Measurements from ENCODE around the gene SRRM2.

The SRRM2 gene

GRCh38 chr16:2756288-2757015, 4.0 kb downstream of the SRRM2 start:
- TF ChIP-seq POLR2AphosphoS5 (IDR thresholded peaks at IDR 0.05; ENCODE audit: low read depth, low read length): no peak
- no peak for TF ChIP-seq POLR2A (IDR thresholded peaks at IDR 0.05; ENCODE audit: low read depth, low read length)
- no peak for TF ChIP-seq TAF1 (IDR thresholded peaks at IDR 0.05; ENCODE audit: borderline replicate concordance, low read depth, low read length)
- no peak for FAIRE-seq
- DNase-seq (ENCODE audit: insufficient read length): no peak

GRCh38 chr16:2757344-2757743, 4.9 kb downstream of the SRRM2 start:
- TF ChIP-seq POLR2AphosphoS5 (IDR thresholded peaks at IDR 0.05; ENCODE audit: low read depth, low read length) (no peak), POLR2A (IDR thresholded peaks at IDR 0.05; ENCODE audit: low read depth, low read length) (no peak), TAF1 (IDR thresholded peaks at IDR 0.05; ENCODE audit: borderline replicate concordance, low read depth, low read length) (no peak)
- DNase-seq (ENCODE audit: insufficient read length) (no peak), FAIRE-seq (no peak)

- TF ChIP-seq POLR2A (IDR thresholded peaks at IDR 0.05; ENCODE audit: low read depth, low read length) (no peak), TAF1 (IDR thresholded peaks at IDR 0.05; ENCODE audit: borderline replicate concordance, low read depth, low read length) (no peak), POLR2AphosphoS5 (IDR thresholded peaks at IDR 0.05; ENCODE audit: low read depth, low read length) (no peak)
- FAIRE-seq (no peak), DNase-seq (ENCODE audit: insufficient read length) (no peak)
These were observed 9.0 kb downstream of the SRRM2 start for GRCh38 chr16:2761472-2761871.

DNA sequence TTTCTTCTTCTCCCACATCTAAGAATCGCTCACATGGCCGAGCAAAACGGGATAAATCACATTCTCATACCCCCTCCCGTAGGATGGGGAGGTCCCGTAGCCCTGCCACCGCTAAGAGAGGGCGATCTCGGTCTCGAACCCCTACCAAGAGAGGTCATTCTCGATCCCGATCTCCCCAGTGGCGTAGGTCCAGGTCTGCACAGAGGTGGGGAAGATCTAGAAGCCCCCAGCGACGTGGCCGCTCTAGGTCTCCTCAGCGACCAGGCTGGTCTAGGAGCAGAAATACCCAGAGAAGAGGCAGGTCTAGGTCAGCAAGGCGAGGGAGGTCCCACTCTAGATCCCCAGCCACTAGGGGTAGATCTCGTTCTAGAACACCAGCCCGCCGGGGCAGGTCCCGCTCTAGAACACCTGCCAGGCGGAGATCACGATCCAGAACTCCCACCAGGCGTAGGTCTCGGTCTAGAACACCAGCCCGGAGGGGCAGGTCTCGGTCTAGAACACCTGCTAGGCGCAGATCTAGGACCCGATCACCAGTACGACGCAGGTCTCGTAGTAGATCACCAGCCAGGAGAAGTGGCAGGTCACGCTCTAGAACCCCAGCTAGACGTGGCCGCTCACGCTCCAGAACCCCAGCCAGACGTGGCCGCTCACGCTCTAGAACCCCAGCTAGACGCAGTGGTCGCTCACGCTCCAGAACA, 9.6 kb downstream of the SRRM2 start:
- TF ChIP-seq POLR2A (IDR thresholded peaks at IDR 0.05; ENCODE audit: low read depth, low read length) (peak; percentile 1; the same call in 1 of the 2 replicates), POLR2AphosphoS5 (IDR thresholded peaks at IDR 0.05; ENCODE audit: low read depth, low read length) (no peak), TAF1 (IDR thresholded peaks at IDR 0.05; ENCODE audit: borderline replicate concordance, low read depth, low read length) (no peak)
- DNase-seq (ENCODE audit: insufficient read length): no peak
- FAIRE-seq: no peak

DNA sequence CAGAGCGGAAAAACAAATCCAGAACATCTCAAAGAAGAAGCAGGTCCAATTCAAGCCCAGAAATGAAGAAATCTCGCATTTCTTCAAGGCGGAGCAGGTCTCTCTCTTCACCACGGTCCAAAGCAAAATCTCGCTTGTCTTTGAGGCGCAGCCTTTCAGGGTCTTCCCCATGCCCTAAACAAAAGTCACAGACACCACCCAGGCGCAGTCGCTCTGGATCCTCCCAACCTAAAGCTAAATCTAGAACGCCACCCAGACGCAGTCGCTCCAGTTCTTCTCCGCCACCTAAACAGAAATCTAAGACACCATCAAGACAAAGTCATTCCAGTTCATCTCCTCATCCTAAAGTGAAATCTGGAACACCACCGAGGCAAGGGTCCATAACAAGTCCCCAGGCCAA, 10.3 kb downstream of the SRRM2 start:
- DNase-seq (ENCODE audit: insufficient read length): no peak
- no peak for FAIRE-seq
- no peak for TF ChIP-seq POLR2A (IDR thresholded peaks at IDR 0.05; ENCODE audit: low read depth, low read length)
- TF ChIP-seq POLR2AphosphoS5 (IDR thresholded peaks at IDR 0.05; ENCODE audit: low read depth, low read length): no peak
- TF ChIP-seq TAF1 (IDR thresholded peaks at IDR 0.05; ENCODE audit: borderline replicate concordance, low read depth, low read length): no peak

- no peak for FAIRE-seq
- no peak for TF ChIP-seq POLR2A (IDR thresholded peaks at IDR 0.05; ENCODE audit: low read depth, low read length)
- TF ChIP-seq TAF1 (IDR thresholded peaks at IDR 0.05; ENCODE audit: borderline replicate concordance, low read depth, low read length): no peak
- no peak for TF ChIP-seq POLR2AphosphoS5 (IDR thresholded peaks at IDR 0.05; ENCODE audit: low read depth, low read length)
These were observed 10.7 kb downstream of the SRRM2 start for GRCh38 chr16:2763173-2763572.

DNA sequence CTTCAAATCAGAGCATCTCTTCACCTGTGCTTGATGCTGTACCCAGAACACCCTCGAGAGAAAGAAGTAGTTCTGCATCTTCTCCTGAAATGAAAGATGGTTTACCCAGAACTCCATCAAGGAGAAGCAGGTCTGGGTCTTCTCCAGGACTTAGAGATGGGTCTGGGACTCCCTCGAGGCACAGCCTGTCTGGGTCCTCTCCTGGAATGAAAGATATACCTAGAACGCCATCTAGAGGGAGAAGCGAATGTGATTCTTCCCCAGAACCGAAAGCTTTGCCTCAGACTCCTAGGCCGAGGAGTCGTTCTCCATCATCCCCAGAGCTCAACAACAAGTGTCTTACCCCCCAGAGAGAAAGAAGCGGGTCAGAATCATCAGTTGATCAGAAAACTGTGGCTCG, 12.3 kb downstream of the SRRM2 start:
- TF ChIP-seq TAF1 (IDR thresholded peaks at IDR 0.05; ENCODE audit: borderline replicate concordance, low read depth, low read length) (no peak), POLR2AphosphoS5 (IDR thresholded peaks at IDR 0.05; ENCODE audit: low read depth, low read length) (peak; percentile 29; the same call in 1 of the 2 replicates), POLR2A (IDR thresholded peaks at IDR 0.05; ENCODE audit: low read depth, low read length) (0 out of 2 replicates have a peak, but pooled peaks have one; percentile 31)

More at GRCh38 chr16:2763173-2763572, 10.7 kb downstream of the SRRM2 start:
- DNase-seq (ENCODE audit: insufficient read length): no peak

DNA sequence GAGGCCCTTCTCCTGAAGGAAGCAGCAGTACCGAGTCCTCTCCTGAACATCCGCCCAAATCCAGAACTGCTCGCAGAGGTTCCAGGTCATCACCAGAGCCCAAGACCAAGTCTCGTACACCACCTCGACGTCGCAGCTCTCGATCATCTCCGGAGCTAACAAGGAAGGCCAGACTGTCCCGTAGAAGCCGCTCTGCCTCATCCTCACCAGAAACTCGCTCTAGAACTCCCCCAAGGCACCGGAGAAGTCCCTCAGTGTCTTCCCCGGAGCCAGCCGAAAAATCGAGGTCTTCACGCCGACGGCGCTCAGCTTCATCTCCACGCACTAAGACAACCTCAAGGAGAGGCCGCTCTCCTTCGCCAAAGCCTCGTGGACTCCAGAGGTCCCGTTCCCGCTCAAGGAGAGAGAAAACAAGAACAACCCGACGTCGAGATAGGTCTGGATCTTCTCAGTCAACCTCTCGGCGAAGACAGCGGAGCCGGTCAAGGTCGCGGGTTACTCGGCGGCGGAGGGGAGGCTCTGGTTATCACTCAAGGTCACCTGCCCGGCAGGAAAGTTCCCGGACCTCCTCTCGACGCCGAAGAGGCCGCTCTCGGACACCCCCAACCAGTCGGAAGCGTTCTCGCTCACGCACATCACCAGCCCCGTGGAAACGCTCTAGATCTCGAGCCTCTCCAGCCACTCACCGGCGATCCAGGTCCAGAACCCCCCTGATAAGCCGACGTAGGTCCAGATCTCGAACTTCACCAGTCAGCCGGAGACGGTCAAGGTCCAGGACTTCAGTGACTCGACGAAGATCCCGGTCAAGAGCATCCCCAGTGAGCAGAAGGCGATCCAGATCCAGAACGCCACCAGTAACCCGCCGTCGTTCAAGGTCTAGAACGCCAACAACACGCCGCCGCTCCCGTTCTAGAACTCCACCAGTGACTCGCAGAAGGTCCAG, 13.3 kb downstream of the SRRM2 start:
- FAIRE-seq: no peak
- DNase-seq (ENCODE audit: insufficient read length): no peak
- TF ChIP-seq POLR2AphosphoS5 (IDR thresholded peaks at IDR 0.05; ENCODE audit: low read depth, low read length) (no peak; the same call in 1 of the 2 replicates), TAF1 (IDR thresholded peaks at IDR 0.05; ENCODE audit: borderline replicate concordance, low read depth, low read length) (no peak), POLR2A (IDR thresholded peaks at IDR 0.05; ENCODE audit: low read depth, low read length) (peak; percentile 34)

More for the DNA sequence above, 12.3 kb downstream of the SRRM2 start:
- FAIRE-seq (no peak), DNase-seq (ENCODE audit: insufficient read length) (no peak)

DNA sequence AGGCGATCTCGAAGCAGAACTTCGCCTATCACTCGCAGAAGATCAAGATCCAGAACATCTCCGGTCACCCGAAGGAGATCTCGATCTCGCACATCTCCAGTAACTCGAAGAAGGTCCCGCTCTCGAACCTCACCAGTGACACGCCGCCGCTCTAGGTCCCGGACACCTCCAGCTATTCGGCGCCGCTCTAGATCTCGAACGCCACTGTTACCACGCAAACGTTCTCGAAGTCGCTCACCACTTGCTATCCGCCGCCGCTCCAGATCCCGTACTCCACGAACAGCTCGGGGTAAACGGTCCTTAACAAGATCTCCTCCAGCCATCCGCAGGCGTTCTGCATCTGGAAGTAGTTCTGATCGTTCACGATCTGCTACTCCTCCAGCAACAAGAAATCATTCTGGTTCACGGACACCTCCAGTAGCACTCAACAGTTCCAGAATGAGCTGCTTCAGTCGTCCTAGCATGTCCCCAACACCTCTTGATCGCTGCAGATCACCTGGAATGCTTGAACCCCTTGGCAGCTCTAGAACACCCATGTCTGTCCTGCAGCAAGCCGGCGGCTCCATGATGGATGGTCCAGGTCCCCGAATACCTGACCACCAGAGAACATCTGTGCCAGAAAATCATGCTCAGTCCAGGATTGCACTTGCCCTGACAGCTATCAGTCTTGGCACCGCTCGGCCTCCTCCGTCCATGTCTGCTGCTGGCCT, 14.1 kb downstream of the SRRM2 start:
- DNase-seq (ENCODE audit: insufficient read length) (no peak), FAIRE-seq (no peak)
- TF ChIP-seq POLR2AphosphoS5 (IDR thresholded peaks at IDR 0.05; ENCODE audit: low read depth, low read length) (peak; percentile 45), POLR2A (IDR thresholded peaks at IDR 0.05; ENCODE audit: low read depth, low read length) (no peak; the same call in 1 of the 2 replicates)

- no peak for FAIRE-seq
- DNase-seq (ENCODE audit: insufficient read length): no peak
- TF ChIP-seq TAF1 (IDR thresholded peaks at IDR 0.05; ENCODE audit: borderline replicate concordance, low read depth, low read length) (no peak), POLR2AphosphoS5 (IDR thresholded peaks at IDR 0.05; ENCODE audit: low read depth, low read length) (no peak), POLR2A (IDR thresholded peaks at IDR 0.05; ENCODE audit: low read depth, low read length) (no peak)
These were observed 14.8 kb downstream of the SRRM2 start for GRCh38 chr16:2767140-2767731.

All from GM12892 (cell line).